Measurements from ENCODE around the gene GRIK4. TPM values are rescaled to one million over a fixed set of nuclear protein-coding genes. Genes with fewer than 3 reads are reported as not detected.
A peak's percentile ranks its signal among the peaks of the same experiment; 100 is the strongest.

GRIK4 gene
- polyA plus RNA-seq, 1 donor: 1.3 TPM

GRCh38 chr11:120842195-120842594 is 330.6 kb downstream of the GRIK4 start:
- DNase-seq: no peak

GRCh38 chr11:120853435-120853834 is 341.9 kb downstream of the GRIK4 start:
- DNase-seq: no peak

GRCh38 chr11:120854988-120855387 is 343.4 kb downstream of the GRIK4 start:
- DNase-seq: no peak

GRCh38 chr11:120857508-120857907 is 346.0 kb downstream of the GRIK4 start:
- DNase-seq: no peak

GRCh38 chr11:120858740-120859139 is 347.2 kb downstream of the GRIK4 start:
- no peak for DNase-seq

- no peak for DNase-seq
Observed at GRCh38 chr11:120859552-120860295, 348.2 kb downstream of the GRIK4 start.

GRCh38 chr11:120863359-120863758 is 351.8 kb downstream of the GRIK4 start:
- no peak for DNase-seq

- DNase-seq: no peak
Observed at GRCh38 chr11:120867024-120867423, 355.5 kb downstream of the GRIK4 start.

GRCh38 chr11:120867531-120867930 is 356.0 kb downstream of the GRIK4 start:
- no peak for DNase-seq

GRCh38 chr11:120867988-120868387 is 356.4 kb downstream of the GRIK4 start:
- no peak for DNase-seq

GRCh38 chr11:120869097-120869496 is 357.5 kb downstream of the GRIK4 start:
- no peak for DNase-seq

GRCh38 chr11:120869516-120870011 is 358.0 kb downstream of the GRIK4 start:
- DNase-seq: no peak

GRCh38 chr11:120871194-120871593 is 359.6 kb downstream of the GRIK4 start:
- DNase-seq: no peak

GRCh38 chr11:120871924-120872323 is 360.4 kb downstream of the GRIK4 start:
- DNase-seq: no peak

- no peak for DNase-seq
Observed at GRCh38 chr11:120873966-120874735, 362.6 kb downstream of the GRIK4 start.

GRCh38 chr11:120875986-120876385 is 364.4 kb downstream of the GRIK4 start:
- DNase-seq: no peak

GRCh38 chr11:120877746-120878365 is 366.3 kb downstream of the GRIK4 start:
- DNase-seq: no peak

- DNase-seq: no peak
Observed at GRCh38 chr11:120878781-120879180, 367.2 kb downstream of the GRIK4 start.

- DNase-seq: no peak
Observed at GRCh38 chr11:120880498-120881175, 369.1 kb downstream of the GRIK4 start.

- DNase-seq: peak; percentile 46
Observed at GRCh38 chr11:120881596-120881995, 370.0 kb downstream of the GRIK4 start.

- DNase-seq: no peak
Observed at GRCh38 chr11:120882175-120882574, 370.6 kb downstream of the GRIK4 start.

- DNase-seq: no peak
Observed at GRCh38 chr11:120883404-120884080, 372.0 kb downstream of the GRIK4 start.

Data from left kidney (tissue), 2 donors.